ENCODE measurements around the gene PPP1R37. TPM values are rescaled to one million over a fixed set of nuclear protein-coding genes. Genes with fewer than 3 reads are reported as not detected.
"Not testable (repeated sequence)": the region's sequence is repeated elsewhere in the genome, so short reads cannot be mapped to it uniquely, and the experiment has no call there.

Gene PPP1R37
- total and polyA plus RNA-seq, 5 donors from 2014 or later: 0.61 to 17.4 (median 0.69) TPM

DNA sequence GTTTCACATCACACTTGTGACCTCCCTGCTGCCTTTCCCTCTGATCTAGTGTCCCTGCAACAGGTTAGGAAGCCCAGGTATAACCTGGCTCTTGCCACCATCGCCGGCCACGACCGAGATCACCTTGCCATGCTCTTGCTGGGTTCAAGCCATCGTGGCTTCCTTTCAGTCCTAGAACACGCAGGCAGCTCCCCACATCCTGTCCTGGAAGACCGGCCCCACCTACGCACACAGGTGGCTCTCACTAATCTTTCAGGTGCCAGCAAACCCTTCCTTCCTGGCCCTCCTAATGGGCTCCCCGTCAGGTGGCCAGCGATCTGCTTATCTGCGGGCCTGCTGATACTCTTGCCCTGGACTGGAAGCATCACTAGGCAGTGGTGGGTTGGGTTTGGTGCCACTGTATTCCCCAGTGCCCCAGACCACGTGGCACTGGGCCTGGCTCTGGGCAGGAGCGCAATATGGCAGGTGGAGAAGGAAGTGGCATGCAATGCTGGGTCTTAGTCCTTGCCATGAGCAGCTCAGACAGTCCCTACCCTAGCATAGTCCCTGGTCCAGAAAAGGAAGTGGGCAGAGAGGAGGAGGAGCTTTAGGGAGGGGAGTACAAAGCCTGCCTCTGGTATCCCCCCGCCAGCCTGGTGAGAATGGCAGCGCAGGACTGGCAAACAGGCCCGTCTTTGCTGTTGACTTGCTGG is 11.8 kb downstream of the PPP1R37 start:
- H3K27ac Mint-ChIP-seq: peak overlapping the region in 2 of 3 donors; percentile 89 to 90
- H3K4me1 ChIP-seq (ENCODE audit: control insufficient read depth, insufficient read depth, low read length, poor library complexity, severe bottlenecking): peaks cover 32% of the 10 kb centered on the region
- ATAC-seq (ENCODE audit: low read depth in 2 of 2): peak; percentile 8 to 26
- peak overlapping the region; percentile 41 for H3K27ac ChIP-seq (ENCODE audit: insufficient read depth, low read length, poor library complexity, severe bottlenecking)
- H3K4me3 Mint-ChIP-seq: peak overlapping the region; percentile 8 to 83 (median 60)
- no peaks in the 10 kb centered on the region for H3K36me3 Mint-ChIP-seq
- no peaks in the 10 kb centered on the region for H3K9me3 ChIP-seq (ENCODE audit: control insufficient read depth in 2 of 2, low read length in 2 of 2)
- H3K27me3 ChIP-seq (ENCODE audit: control insufficient read depth, insufficient read depth, low read length): no peaks in the 10 kb centered on the region
- peaks cover 8 to 61% (median 34%) of the 10 kb centered on the region in 4 donors for H3K4me1 Mint-ChIP-seq
- H3K27me3 Mint-ChIP-seq: no peaks in the 10 kb centered on the region
- no peaks in the 10 kb centered on the region for H3K36me3 ChIP-seq (ENCODE audit: control insufficient read depth, insufficient read depth, low read length)
- peak overlapping the region; percentile 7 for H3K4me3 ChIP-seq (ENCODE audit: low read depth, low read length)
- peak in 2 of 3 donors; percentile 25 to 57 for DNase-seq
- peaks cover 0 to 2% (median 0%) of the 10 kb centered on the region in 7 donors for H3K9me3 Mint-ChIP-seq

DNA sequence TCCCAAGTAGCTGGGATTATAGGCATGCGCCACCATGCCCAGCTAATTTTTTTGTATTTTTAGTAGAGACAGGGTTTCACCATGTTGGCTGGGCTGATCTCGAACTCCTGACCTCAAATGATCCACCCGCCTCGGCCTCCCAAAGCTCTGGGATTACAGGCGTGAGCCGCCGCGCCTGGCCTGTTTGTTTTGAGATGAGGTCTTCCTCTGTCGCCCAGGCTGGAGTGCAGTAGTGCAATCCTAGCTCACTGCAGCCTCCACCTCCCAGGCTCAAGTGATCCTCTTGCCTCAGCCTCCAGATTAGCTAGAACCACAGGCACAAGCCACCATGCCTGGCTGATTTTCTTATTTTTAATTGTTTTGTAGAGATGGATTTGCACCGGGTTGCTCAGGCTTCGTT is 13.4 kb downstream of the PPP1R37 start:
- peaks cover 32% of the 10 kb centered on the region for H3K4me1 ChIP-seq (ENCODE audit: control insufficient read depth, insufficient read depth, low read length, poor library complexity, severe bottlenecking)
- H3K36me3 ChIP-seq (ENCODE audit: control insufficient read depth, insufficient read depth, low read length); H3K4me3 ChIP-seq (ENCODE audit: low read depth, low read length); H3K27me3 ChIP-seq (ENCODE audit: control insufficient read depth, insufficient read depth, low read length); H3K27me3 Mint-ChIP-seq; H3K36me3 Mint-ChIP-seq; H3K27ac ChIP-seq (ENCODE audit: insufficient read depth, low read length, poor library complexity, severe bottlenecking); DNase-seq; ATAC-seq (ENCODE audit: low read depth in 2 of 2); H3K9me3 ChIP-seq (ENCODE audit: control insufficient read depth in 2 of 2, low read length in 2 of 2); H3K9me3 Mint-ChIP-seq; H3K4me3 Mint-ChIP-seq: not testable (repeated sequence)
- H3K27ac Mint-ChIP-seq: peak overlapping the region in 1 of 3 donors; percentile 69
- peaks cover 8 to 56% (median 31%) of the 10 kb centered on the region in 4 donors for H3K4me1 Mint-ChIP-seq

DNA sequence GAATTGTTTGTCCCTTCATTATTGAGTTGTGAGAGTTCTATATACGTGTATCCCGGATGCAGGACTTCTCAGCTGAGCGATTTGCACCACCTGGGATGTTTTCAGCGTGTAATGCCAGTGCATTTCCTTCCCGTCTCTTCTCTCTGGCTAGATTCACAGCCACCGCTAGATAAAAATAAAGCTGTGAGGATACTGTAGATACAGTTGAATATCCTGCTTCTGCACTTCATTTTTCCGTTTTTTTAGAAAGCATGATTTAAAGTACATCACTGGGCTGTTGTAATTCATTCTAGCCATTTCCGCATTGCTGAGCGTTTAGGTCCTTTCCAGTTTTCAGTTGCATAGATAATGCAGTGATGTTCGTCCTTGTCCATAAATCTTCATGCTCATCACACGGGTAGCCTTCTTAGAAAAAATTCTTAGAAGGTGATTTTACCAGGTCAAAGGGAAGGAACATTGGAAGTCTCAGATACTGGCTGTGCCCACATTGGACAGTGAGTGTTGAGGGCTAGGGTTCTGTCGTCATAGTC is 14.7 kb downstream of the PPP1R37 start:
- no peak overlapping the region for H3K27ac Mint-ChIP-seq
- Histone ChIP-seq H3K4me3 (ENCODE audit: low read depth, low read length) (no peak overlapping the region), H3K9me3 (ENCODE audit: control insufficient read depth in 2 of 2, low read length in 2 of 2) (no peaks in the 10 kb centered on the region), H3K36me3 (ENCODE audit: control insufficient read depth, insufficient read depth, low read length) (no peaks in the 10 kb centered on the region), H3K4me1 (ENCODE audit: control insufficient read depth, insufficient read depth, low read length, poor library complexity, severe bottlenecking) (peaks cover 27% of the 10 kb centered on the region), H3K27me3 (ENCODE audit: control insufficient read depth, insufficient read depth, low read length) (no peaks in the 10 kb centered on the region), H3K27ac (ENCODE audit: insufficient read depth, low read length, poor library complexity, severe bottlenecking) (no peak overlapping the region)
- peaks cover 8 to 49% (median 34%) of the 10 kb centered on the region in 4 donors for H3K4me1 Mint-ChIP-seq
- ATAC-seq (ENCODE audit: low read depth in 2 of 2): no peak
- H3K27me3 Mint-ChIP-seq: no peaks in the 10 kb centered on the region
- no peak for DNase-seq
- no peaks in the 10 kb centered on the region for H3K36me3 Mint-ChIP-seq
- H3K9me3 Mint-ChIP-seq: peaks cover 0 to 2% (median 0%) of the 10 kb centered on the region in 7 donors
- no peak overlapping the region for H3K4me3 Mint-ChIP-seq

DNA sequence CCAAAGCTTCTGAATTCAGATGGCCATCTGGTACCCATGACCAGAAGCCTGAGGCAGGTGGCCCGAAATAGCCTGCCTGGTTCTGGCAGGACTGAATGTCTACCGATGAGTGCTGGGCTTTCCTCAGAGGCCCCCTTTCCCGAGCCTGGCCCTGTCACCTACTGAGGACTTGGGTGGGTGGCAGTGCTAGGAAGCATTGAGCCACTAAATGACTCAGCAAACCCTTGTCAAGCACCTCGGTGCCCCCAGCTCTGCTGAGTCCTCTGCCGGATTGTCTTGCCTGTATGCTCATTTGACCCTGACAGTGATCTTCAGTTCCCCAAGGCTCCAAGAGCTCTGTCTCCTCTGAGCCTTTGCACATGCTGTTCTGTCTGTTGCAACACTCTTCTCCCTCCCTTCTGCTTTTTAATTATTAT is 17.9 kb downstream of the PPP1R37 start:
- Histone ChIP-seq H3K9me3 (ENCODE audit: control insufficient read depth in 2 of 2, low read length in 2 of 2) (no peaks in the 10 kb centered on the region), H3K4me3 (ENCODE audit: low read depth, low read length) (no peak overlapping the region), H3K27me3 (ENCODE audit: control insufficient read depth, insufficient read depth, low read length) (no peaks in the 10 kb centered on the region), H3K27ac (ENCODE audit: insufficient read depth, low read length, poor library complexity, severe bottlenecking) (no peak overlapping the region), H3K36me3 (ENCODE audit: control insufficient read depth, insufficient read depth, low read length) (no peaks in the 10 kb centered on the region), H3K4me1 (ENCODE audit: control insufficient read depth, insufficient read depth, low read length, poor library complexity, severe bottlenecking) (peaks cover 6% of the 10 kb centered on the region)
- H3K27me3 Mint-ChIP-seq: no peaks in the 10 kb centered on the region
- ATAC-seq (ENCODE audit: low read depth in 2 of 2): no peak
- H3K9me3 Mint-ChIP-seq: no peaks in the 10 kb centered on the region
- H3K4me3 Mint-ChIP-seq: no peak overlapping the region
- H3K4me1 Mint-ChIP-seq: peaks cover 0 to 28% (median 20%) of the 10 kb centered on the region in 4 donors
- no peak for DNase-seq
- no peak overlapping the region for H3K27ac Mint-ChIP-seq
- no peaks in the 10 kb centered on the region for H3K36me3 Mint-ChIP-seq

DNA sequence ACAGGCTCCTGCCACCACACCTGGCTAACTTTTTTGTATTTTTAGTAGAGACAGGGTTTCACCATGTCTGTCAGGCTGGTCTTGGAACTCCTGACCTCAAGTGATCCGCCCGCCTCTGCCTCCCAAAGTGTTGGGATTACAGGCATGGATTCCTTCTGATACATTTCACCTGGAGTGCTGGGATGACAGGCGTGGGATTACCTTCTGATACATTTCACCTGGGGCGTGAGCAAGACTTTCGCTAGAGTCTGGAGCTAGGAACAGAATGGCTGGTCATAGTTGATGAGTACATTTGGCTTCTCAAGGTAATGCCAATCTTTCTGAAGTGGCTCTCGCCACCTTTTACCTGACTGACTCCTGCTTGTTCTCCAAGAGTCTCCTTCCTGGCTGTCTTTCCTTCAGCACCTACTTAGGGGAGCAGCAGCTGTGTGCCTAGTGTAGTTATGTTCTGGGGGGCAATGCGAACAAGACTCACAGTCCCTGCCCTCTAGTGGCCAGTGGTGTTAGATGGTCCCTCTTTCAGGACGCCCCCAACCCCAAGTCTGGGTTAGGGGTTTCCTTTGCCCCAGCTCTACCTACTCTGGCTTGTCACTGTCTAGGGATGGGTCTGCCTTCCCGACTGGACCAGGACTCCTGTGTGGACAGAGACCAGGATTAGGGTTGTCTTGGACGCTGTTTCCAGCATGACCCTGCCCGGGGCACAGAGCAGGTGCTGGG is 19.3 kb downstream of the PPP1R37 start:
- Mint-ChIP-seq H3K27me3 (no peaks in the 10 kb centered on the region), H3K4me1 (peaks cover 0 to 35% (median 28%) of the 10 kb centered on the region in 4 donors), H3K36me3 (no peaks in the 10 kb centered on the region), H3K9me3 (no peaks in the 10 kb centered on the region), H3K4me3 (no peak overlapping the region), H3K27ac (peak overlapping the region in 1 of 3 donors; percentile 35)
- no peaks in the 10 kb centered on the region for H3K9me3 ChIP-seq (ENCODE audit: control insufficient read depth in 2 of 2, low read length in 2 of 2)
- H3K4me3 ChIP-seq (ENCODE audit: low read depth, low read length): no peak overlapping the region
- peaks cover 17% of the 10 kb centered on the region for H3K4me1 ChIP-seq (ENCODE audit: control insufficient read depth, insufficient read depth, low read length, poor library complexity, severe bottlenecking)
- H3K27me3 ChIP-seq (ENCODE audit: control insufficient read depth, insufficient read depth, low read length): no peaks in the 10 kb centered on the region
- no peaks in the 10 kb centered on the region for H3K36me3 ChIP-seq (ENCODE audit: control insufficient read depth, insufficient read depth, low read length)
- DNase-seq (no peak), ATAC-seq (ENCODE audit: low read depth in 2 of 2) (no peak)
- H3K27ac ChIP-seq (ENCODE audit: insufficient read depth, low read length, poor library complexity, severe bottlenecking): no peak overlapping the region

DNA sequence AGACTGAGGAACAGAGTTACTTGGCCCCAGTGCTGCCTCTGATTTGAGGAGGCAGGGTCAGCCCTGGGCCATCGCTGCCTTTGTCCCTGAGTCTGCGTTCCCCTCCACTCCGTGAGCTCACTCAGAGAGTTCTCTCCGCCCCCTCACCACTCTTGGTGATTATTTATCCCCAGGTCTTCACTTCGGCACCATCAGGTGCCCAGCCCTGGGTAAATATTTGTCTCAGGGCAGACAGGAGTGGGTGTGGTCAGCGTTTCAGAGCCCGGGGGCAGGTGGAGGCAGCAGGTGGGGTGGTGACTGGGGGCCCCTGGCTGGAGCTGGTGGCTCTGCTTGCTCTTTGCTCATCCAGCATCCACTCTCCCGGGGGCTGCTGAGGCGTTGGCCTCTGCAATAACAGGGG is 20.6 kb downstream of the PPP1R37 start:
- no peak overlapping the region for H3K4me3 Mint-ChIP-seq
- no peaks in the 10 kb centered on the region for H3K9me3 ChIP-seq (ENCODE audit: control insufficient read depth in 2 of 2, low read length in 2 of 2)
- no peak for DNase-seq
- no peak overlapping the region for H3K27ac ChIP-seq (ENCODE audit: insufficient read depth, low read length, poor library complexity, severe bottlenecking)
- H3K27me3 ChIP-seq (ENCODE audit: control insufficient read depth, insufficient read depth, low read length): no peaks in the 10 kb centered on the region
- no peaks in the 10 kb centered on the region for H3K36me3 Mint-ChIP-seq
- H3K9me3 Mint-ChIP-seq: no peaks in the 10 kb centered on the region
- H3K36me3 ChIP-seq (ENCODE audit: control insufficient read depth, insufficient read depth, low read length): no peaks in the 10 kb centered on the region
- no peak for ATAC-seq (ENCODE audit: low read depth in 2 of 2)
- no peak overlapping the region for H3K27ac Mint-ChIP-seq
- H3K4me3 ChIP-seq (ENCODE audit: low read depth, low read length): no peak overlapping the region
- H3K4me1 Mint-ChIP-seq: peaks cover 0 to 47% (median 29%) of the 10 kb centered on the region in 4 donors
- no peaks in the 10 kb centered on the region for H3K27me3 Mint-ChIP-seq
- H3K4me1 ChIP-seq (ENCODE audit: control insufficient read depth, insufficient read depth, low read length, poor library complexity, severe bottlenecking): peaks cover 22% of the 10 kb centered on the region

DNA sequence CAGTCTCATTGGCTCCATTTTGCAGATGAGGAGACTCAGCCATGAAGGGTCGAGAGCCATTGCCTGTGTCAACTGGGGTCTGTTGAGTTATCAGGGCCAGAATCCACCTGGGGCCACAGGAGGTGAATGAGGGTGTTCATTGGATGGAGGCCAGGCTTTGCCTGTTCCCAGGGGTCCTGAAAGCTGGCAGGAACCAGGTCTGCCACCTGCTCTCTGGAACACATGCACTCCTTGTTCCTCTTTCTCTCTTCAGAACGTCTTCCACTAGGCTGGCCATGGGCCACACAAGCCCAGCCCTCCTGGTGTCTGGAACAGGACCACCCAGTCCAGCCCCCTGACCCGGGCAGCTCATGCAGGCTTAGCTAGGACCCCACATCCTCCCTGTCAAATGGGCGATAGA is 21.1 kb downstream of the PPP1R37 start:
- no peak overlapping the region for H3K27ac Mint-ChIP-seq
- peaks cover 0 to 51% (median 28%) of the 10 kb centered on the region in 4 donors for H3K4me1 Mint-ChIP-seq

More for the DNA sequence above, 21.1 kb downstream of the PPP1R37 start:
- no peaks in the 10 kb centered on the region for H3K27me3 Mint-ChIP-seq
- Histone ChIP-seq H3K27me3 (ENCODE audit: control insufficient read depth, insufficient read depth, low read length) (no peaks in the 10 kb centered on the region), H3K36me3 (ENCODE audit: control insufficient read depth, insufficient read depth, low read length) (no peaks in the 10 kb centered on the region), H3K4me3 (ENCODE audit: low read depth, low read length) (no peak overlapping the region), H3K9me3 (ENCODE audit: control insufficient read depth in 2 of 2, low read length in 2 of 2) (no peaks in the 10 kb centered on the region), H3K4me1 (ENCODE audit: control insufficient read depth, insufficient read depth, low read length, poor library complexity, severe bottlenecking) (peaks cover 22% of the 10 kb centered on the region), H3K27ac (ENCODE audit: insufficient read depth, low read length, poor library complexity, severe bottlenecking) (no peak overlapping the region)
- ATAC-seq (ENCODE audit: low read depth in 2 of 2): no peak
- no peak overlapping the region for H3K4me3 Mint-ChIP-seq
- no peak for DNase-seq
- H3K36me3 Mint-ChIP-seq: no peaks in the 10 kb centered on the region
- H3K9me3 Mint-ChIP-seq: no peaks in the 10 kb centered on the region

All from CD4-positive, CD25-positive, alpha-beta regulatory T cell (primary cell).